C4-2B (cell line): Measurements from ENCODE around the gene ERI2.

Experiments
- ZFX ChIP-seq: fragments of 450-650 bp; IDR thresholded peaks from 2 replicates; pipeline ENCODE4 v1.6.1; 2017
- TF ChIP-seq, protein P1 (sequence below): fragments of 450-650 bp; conservative IDR thresholded peaks from 2 replicates; pipeline ENCODE4 v1.5.1; 2017; ENCODE audit warnings: mild to moderate bottlenecking

DNA sequence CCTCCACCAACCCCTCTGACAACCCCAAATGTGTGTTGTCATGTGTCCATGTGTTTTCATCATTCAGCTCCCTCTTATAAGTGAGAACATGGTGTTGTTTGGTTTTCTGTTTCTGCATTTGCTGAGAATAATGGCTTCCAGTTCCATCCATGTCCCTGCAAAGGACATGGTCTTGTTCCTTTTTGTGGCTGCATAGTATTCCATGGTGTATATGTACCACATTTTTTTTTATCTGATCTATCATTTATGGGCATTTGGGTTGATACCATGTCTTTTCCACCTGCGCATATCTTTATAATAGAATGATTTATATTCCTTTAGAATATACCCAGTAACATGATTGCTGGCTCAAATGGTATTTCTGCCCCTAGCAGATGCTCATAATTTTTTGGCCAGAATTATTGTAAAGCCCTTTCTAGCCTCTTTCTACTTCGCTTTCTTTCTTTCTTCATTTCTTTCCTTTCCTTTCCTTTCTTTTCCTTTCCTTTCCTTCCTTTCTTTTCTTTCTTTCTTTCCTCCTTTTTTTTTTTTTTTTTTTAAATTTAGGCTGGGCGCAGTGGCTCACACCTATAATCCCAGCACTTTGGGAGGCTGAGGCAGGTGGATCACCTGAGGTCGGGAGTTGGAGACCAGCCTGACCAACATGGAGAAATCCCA is 12.8 kb upstream of the ERI2 start:
- TF ChIP-seq, protein P1, sequence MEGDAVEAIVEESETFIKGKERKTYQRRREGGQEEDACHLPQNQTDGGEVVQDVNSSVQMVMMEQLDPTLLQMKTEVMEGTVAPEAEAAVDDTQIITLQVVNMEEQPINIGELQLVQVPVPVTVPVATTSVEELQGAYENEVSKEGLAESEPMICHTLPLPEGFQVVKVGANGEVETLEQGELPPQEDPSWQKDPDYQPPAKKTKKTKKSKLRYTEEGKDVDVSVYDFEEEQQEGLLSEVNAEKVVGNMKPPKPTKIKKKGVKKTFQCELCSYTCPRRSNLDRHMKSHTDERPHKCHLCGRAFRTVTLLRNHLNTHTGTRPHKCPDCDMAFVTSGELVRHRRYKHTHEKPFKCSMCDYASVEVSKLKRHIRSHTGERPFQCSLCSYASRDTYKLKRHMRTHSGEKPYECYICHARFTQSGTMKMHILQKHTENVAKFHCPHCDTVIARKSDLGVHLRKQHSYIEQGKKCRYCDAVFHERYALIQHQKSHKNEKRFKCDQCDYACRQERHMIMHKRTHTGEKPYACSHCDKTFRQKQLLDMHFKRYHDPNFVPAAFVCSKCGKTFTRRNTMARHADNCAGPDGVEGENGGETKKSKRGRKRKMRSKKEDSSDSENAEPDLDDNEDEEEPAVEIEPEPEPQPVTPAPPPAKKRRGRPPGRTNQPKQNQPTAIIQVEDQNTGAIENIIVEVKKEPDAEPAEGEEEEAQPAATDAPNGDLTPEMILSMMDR: no peak
- TF ChIP-seq ZFX: no peak
